H1 (cell line): Measurements from ENCODE around the gene MAPKAP1. TPM values are rescaled to one million over a fixed set of nuclear protein-coding genes. Genes with fewer than 3 reads are reported as not detected.

Experiments
- CTCF ChIA-PET: fragments of 300-600 bp; sonication (Branson Sonifier 250); formaldehyde crosslinking; loops from one replicate; lab custom pipeline; 2021; ENCODE audit not compliant: partially characterized antibody; lab: Charles Lee
- POLR2A ChIA-PET: fragments of 300-600 bp; sonication (Branson Sonifier 250); formaldehyde crosslinking; loops from one replicate; lab custom pipeline; 2021; ENCODE audit warnings: inconsistent platforms; ENCODE audit not compliant: partially characterized antibody; lab: Charles Lee
- DNase-seq, 2 experiments: peaks; one replicate each; pipeline versions ENCODE4 v3.0.0 to v3.0.0-alpha.2; 2010 to 2022; ENCODE audit warnings: low spot score in 2 of 2, low read depth in 1 of 2, mixed read lengths in 1 of 2
- FAIRE-seq: peaks from 2 replicates; lab custom pipeline; 2011; peaks lifted over from hg19 to GRCh38; lab: Jason Lieb, UNC
- H2AFZ ChIP-seq: 2 replicates; pipeline ENCODE4 v1.8.1; 2012; ENCODE audit warnings: low read length, inconsistent platforms
- H2AK5ac ChIP-seq: 2 replicates; pipeline ENCODE4 v1.6.1; 2013; ENCODE audit warnings: low read depth, low read length
- H2BK120ac ChIP-seq: replicated peaks from 2 replicates; pipeline ENCODE3; 2013; ENCODE audit warnings: low read depth, low read length, inconsistent platforms
- H2BK12ac ChIP-seq: 2 replicates; pipeline ENCODE4 v1.6.1; 2013; ENCODE audit warnings: low read depth, low read length
- H2BK15ac ChIP-seq: 2 replicates; pipeline ENCODE4 v1.6.1; 2013; ENCODE audit warnings: low read length
- H2BK20ac ChIP-seq: 2 replicates; pipeline ENCODE4 v1.6.1; 2013; ENCODE audit warnings: low read length
- H2BK5ac ChIP-seq: 2 replicates; pipeline ENCODE4 v1.6.1; 2013; ENCODE audit warnings: low read depth, low read length
- H3K14ac ChIP-seq: 2 replicates; pipeline ENCODE4 v1.6.1; 2013; ENCODE audit warnings: inconsistent platforms; ENCODE audit not compliant: insufficient read length
- H3K18ac ChIP-seq: 2 replicates; pipeline ENCODE4 v1.6.1; 2013; ENCODE audit warnings: low read length; ENCODE audit errors: extremely low read depth
- H3K23ac ChIP-seq: 2 replicates; pipeline ENCODE4 v1.6.1; 2013; ENCODE audit warnings: inconsistent platforms; ENCODE audit not compliant: insufficient read length
- H3K23me2 ChIP-seq: 2 replicates; pipeline ENCODE4 v1.6.1; 2013; ENCODE audit warnings: low read depth, low read length
- H3K27ac ChIP-seq: 2 replicates; pipeline ENCODE4 v1.6.1; 2011; ENCODE audit warnings: low read depth, low read length, inconsistent platforms
- H3K27me3 ChIP-seq, 4 experiments: replicated peaks in 1 of 4; 1 replicate in 1 of 4; 2 replicates in 3 of 4; pipeline versions ENCODE4 v1.6.1 to v1.8.1; 2011 to 2013; ENCODE audit warnings: low read length in 3 of 4, mild to moderate bottlenecking in 3 of 4, inconsistent platforms in 2 of 4, mixed read lengths in 2 of 4, moderate library complexity in 1 of 4; ENCODE audit not compliant: control insufficient read depth in 3 of 4, insufficient read depth in 3 of 4; ENCODE audit errors: extremely low read depth in 1 of 4
- H3K36me3 ChIP-seq, 4 experiments: 2 replicates each; pipeline versions ENCODE4 v1.6.1 to v1.8.1; 2011 to 2013; ENCODE audit warnings: mild to moderate bottlenecking in 4 of 4, low read length in 3 of 4, moderate library complexity in 2 of 4, control low read depth in 1 of 4, inconsistent platforms in 1 of 4; ENCODE audit not compliant: insufficient read depth in 4 of 4, control insufficient read depth in 2 of 4
- H3K4ac ChIP-seq: replicated peaks from 2 replicates; pipeline ENCODE3; 2013; ENCODE audit warnings: low read length, low read depth, mixed read lengths, inconsistent platforms; ENCODE audit not compliant: insufficient read length
- H3K4me1 ChIP-seq, 4 experiments: replicated peaks in 1 of 4; 1 replicate in 1 of 4; 2 replicates in 3 of 4; pipeline versions ENCODE4 v1.6.1 to v1.8.1; 2011 to 2013; ENCODE audit warnings: low read length in 3 of 4, inconsistent platforms in 2 of 4, mixed read lengths in 1 of 4; ENCODE audit not compliant: insufficient read depth in 4 of 4, control insufficient read depth in 3 of 4
- H3K4me2 ChIP-seq, 2 experiments: 2 replicates each; pipeline versions ENCODE4 v1.6.1 to v1.8.1; 2011 to 2013; ENCODE audit warnings: low read depth in 2 of 2, low read length in 2 of 2, control low read depth in 1 of 2, inconsistent platforms in 1 of 2, mild to moderate bottlenecking in 1 of 2; ENCODE audit not compliant: insufficient read depth in 1 of 2
- H3K4me3 ChIP-seq, 4 experiments: fragments of 200-600, 300-600 bp in 1 of 4; sonication (generic), shearing (Covaris generic), sonication (Bioruptor Twin) in 1 of 4; 2 replicates each; pipeline versions ENCODE4 v1.5.1 to v1.8.1; 2011 to 2016; ENCODE audit warnings: low read length in 4 of 4, low read depth in 3 of 4, control low read depth in 2 of 4, inconsistent platforms in 2 of 4, mild to moderate bottlenecking in 2 of 4, mixed read lengths in 1 of 4, moderate library complexity in 1 of 4; ENCODE audit not compliant: insufficient read depth in 2 of 4; ENCODE audit errors: extremely low read depth in 1 of 4
- H3K56ac ChIP-seq: replicated peaks from 2 replicates; pipeline ENCODE3; 2013; ENCODE audit warnings: low read depth, mild to moderate bottlenecking, mixed read lengths, low read length, inconsistent platforms; ENCODE audit not compliant: insufficient read length
- H3K79me1 ChIP-seq: 2 replicates; pipeline ENCODE4 v1.6.1; 2013; ENCODE audit warnings: low read depth, low read length, control low read depth
- H3K79me2 ChIP-seq, 2 experiments: 2 replicates each; pipeline versions ENCODE4 v1.6.1 to v1.8.1; 2012 to 2013; ENCODE audit warnings: low read length in 2 of 2, mild to moderate bottlenecking in 2 of 2, inconsistent platforms in 1 of 2; ENCODE audit not compliant: insufficient read depth in 2 of 2, control insufficient read depth in 1 of 2
- H3K9ac ChIP-seq, 4 experiments: replicated peaks in 1 of 4; 1 replicate in 1 of 4; 2 replicates in 3 of 4; pipeline versions ENCODE4 v1.6.1 to v1.8.1; 2011 to 2013; ENCODE audit warnings: low read depth in 3 of 4, low read length in 3 of 4, control low read depth in 2 of 4, mild to moderate bottlenecking in 2 of 4, moderate library complexity in 2 of 4, inconsistent platforms in 1 of 4; ENCODE audit errors: extremely low read depth in 1 of 4
- H3K9me3 ChIP-seq, 2 experiments: 2 replicates each; pipeline versions ENCODE4 v1.6.1 to v1.8.1; 2012 to 2013; ENCODE audit warnings: mild to moderate bottlenecking in 2 of 2, moderate library complexity in 2 of 2, control low read depth in 1 of 2, inconsistent platforms in 1 of 2, low read depth in 1 of 2, low read length in 1 of 2, mixed read lengths in 1 of 2; ENCODE audit not compliant: insufficient read depth in 2 of 2
- H4K20me1 ChIP-seq, 2 experiments: replicated peaks in 1 of 2; 2 replicates each; pipeline versions ENCODE3 to v1.8.1; 2011 to 2013; ENCODE audit warnings: inconsistent platforms in 2 of 2, low read length in 2 of 2, mild to moderate bottlenecking in 1 of 2; ENCODE audit not compliant: insufficient read depth in 2 of 2, control insufficient read depth in 1 of 2
- H4K5ac ChIP-seq: 2 replicates; pipeline ENCODE4 v1.6.1; 2013; ENCODE audit warnings: low read length, low read depth, mixed read lengths, inconsistent platforms; ENCODE audit not compliant: insufficient read length
- H4K8ac ChIP-seq: 2 replicates; pipeline ENCODE4 v1.8.0; 2013; ENCODE audit warnings: mild to moderate bottlenecking, moderate library complexity, low read length, inconsistent platforms; ENCODE audit not compliant: insufficient read depth; ENCODE audit errors: extremely low read depth
- H4K91ac ChIP-seq: replicated peaks from 2 replicates; pipeline ENCODE3; 2013; ENCODE audit warnings: low read length, mixed read lengths, inconsistent platforms; ENCODE audit not compliant: insufficient read length
- CEBPB ChIP-seq: IDR thresholded peaks from 2 replicates; pipeline ENCODE4 v1.6.1; 2012; ENCODE audit warnings: low read depth, low read length
- CTBP2 ChIP-seq: IDR thresholded peaks from 2 replicates; pipeline ENCODE4 v1.7.0; 2011; ENCODE audit warnings: borderline replicate concordance, mild to moderate bottlenecking, moderate library complexity, mixed read lengths, low read length; ENCODE audit not compliant: insufficient read depth, insufficient read length
- HDAC6 ChIP-seq: IDR thresholded peaks from one replicate; pipeline ENCODE4 v1.7.1; 2012; ENCODE audit warnings: low read depth, mild to moderate bottlenecking, inconsistent platforms, low read length, moderate library complexity
- KDM1A ChIP-seq: fragments of 200-600, 300-600 bp; sonication (generic); IDR thresholded peaks from 2 replicates; pipeline ENCODE4 v1.7.1; 2016; ENCODE audit warnings: mild to moderate bottlenecking, low read length, borderline replicate concordance
- RAD21 ChIP-seq, 2 experiments: IDR thresholded peaks in 1 of 2; conservative IDR thresholded peaks in 1 of 2; 2 replicates each; pipeline ENCODE4 v1.6.1; 2011; ENCODE audit warnings: low read depth in 2 of 2, low read length in 2 of 2, improper control_type of control experiment in 1 of 2, inconsistent platforms in 1 of 2, mild to moderate bottlenecking in 1 of 2, moderate library complexity in 1 of 2
- RNF2 ChIP-seq: fragments of 200-900, 300-1000 bp; sonication (generic); IDR thresholded peaks from 2 replicates; pipeline ENCODE4 v1.7.1; 2016; ENCODE audit warnings: borderline replicate concordance, low read depth, mild to moderate bottlenecking, antibody characterized with exemption, low read length; ENCODE audit not compliant: poor library complexity, severe bottlenecking; ENCODE audit errors: missing control alignments
- TAF1 ChIP-seq: IDR thresholded peaks from 2 replicates; pipeline ENCODE4 v1.6.1; 2011; ENCODE audit warnings: mild to moderate bottlenecking, low read depth, low read length
- TEAD4 ChIP-seq: IDR thresholded peaks from 2 replicates; pipeline ENCODE4 v1.6.1; 2012; ENCODE audit warnings: low read depth, low read length, inconsistent platforms, mixed read lengths
- WGBS, 2 experiments: shearing (Covaris generic) in 1 of 2; methylation state at CpG; one replicate each; pipeline versions ENCODE4 v1.1.6 to v1.1.7; 2013 to 2015; ENCODE audit warnings: low lambda C conversion rate in 2 of 2, mixed read lengths in 2 of 2, inconsistent platforms in 1 of 2, low coverage in 1 of 2, missing lambda C conversion rate in 1 of 2; ENCODE audit not compliant: insufficient replicate concordance in 2 of 2, insufficient coverage in 1 of 2, insufficient read length in 1 of 2; ENCODE audit errors: extremely low coverage in 1 of 2, missing lambda C conversion rate in 1 of 2; 5-methylcytosine and 5-hydroxymethylcytosine counted together
- polyA plus RNA-seq, 7 experiments: library from polyadenylated mRNA; depleted of rRNA in 3 of 7; stranded (reverse) in 5 of 7; unstranded in 2 of 7; fragments of >200 nt in 5 of 7; fragments of 200-250 nt in 2 of 7; gene quantifications; 1 replicate in 5 of 7; 2 replicates in 1 of 7; 4 replicates in 1 of 7; pipeline versions ENCODE4 v1.2.1 to v1.2.3, GENCODE V29; 2011 to 2013; ENCODE audit warnings: missing spikeins in 2 of 7, mixed read lengths in 2 of 7
- total RNA-seq: library from RNA; stranded (reverse); fragmentation: NEBNext Ultra II Directional; extraction: Animal tissue kit (Norgen Biotek cat#: 25700); gene quantifications from 2 replicates; pipeline ENCODE4 v1.2.1, GENCODE V29; 2021

MAPKAP1 gene
- total and polyA plus RNA-seq, 2 of the 8 experiments (the other 6 are each of a cell fraction or from before 2014, with no cell fraction given), result 79.2 to 140 TPM

- Histone ChIP-seq H2BK12ac (no peak overlapping the region), H3K4me3 (no peak overlapping the region), H3K4ac (no peak overlapping the region), H3K9ac (no peak overlapping the region), H4K5ac (no peak overlapping the region), H2BK15ac (no peak overlapping the region), H3K18ac (no peak overlapping the region), H3K79me1 (peaks cover 3% of the 10 kb centered on the region; the same call in 1 of the 2 replicates), H2AK5ac (no peak overlapping the region), H2BK20ac (no peak overlapping the region), H3K36me3 (no peaks in the 10 kb centered on the region), H3K9me3 (no peaks in the 10 kb centered on the region), H2BK5ac (no peak overlapping the region), H3K23me2 (no peaks in the 10 kb centered on the region), H4K8ac (no peak overlapping the region), H3K14ac (no peak overlapping the region), H4K20me1 (no peaks in the 10 kb centered on the region), H3K4me2 (no peak overlapping the region), H3K23ac (no peak overlapping the region), H3K4me1 (peaks cover 0 to 3% (median 0%) of the 10 kb centered on the region in 4 experiments; a peak in 2 of 7 replicates), H2AFZ (no peak overlapping the region), H3K27me3 (no peaks in the 10 kb centered on the region), H3K27ac (no peak overlapping the region), H4K91ac (no peak overlapping the region), H3K56ac (no peak overlapping the region), H3K79me2 (no peaks in the 10 kb centered on the region), H2BK120ac (no peak overlapping the region)
- TF ChIP-seq CTBP2 (no peak), TEAD4 (no peak), CEBPB (no peak), KDM1A (no peak), RAD21 (IDR thresholded peaks at IDR 0.05 in 1 of 2, conservative IDR thresholded peaks at IDR 0.05 in 1 of 2; ENCODE audit: low read depth in 2 of 2, low read length in 2 of 2) (no peak), TAF1 (no peak), HDAC6 (no peak), RNF2 (no peak)
- ChIA-PET CTCF (interaction anchor here (1.3 to 1.8 kb wide), 4 partner anchors 29 to 160 kb away, joined by 3 to 6 read pairs (median 4); no protein-coding TSS in a partner anchor), POLR2A (no interaction called here)
- FAIRE-seq (no peak), DNase-seq (no peak)
- WGBS, 2 experiments, result 81% methylated on average over 4 of the region's 4 CpGs; no CpG with 5 or more reads in 1 of the 2 experiments
These were observed 145.4 kb downstream of the MAPKAP1 start for GRCh38 chr9:125561509-125562148.
